HG03457 (cell line): ENCODE results near the gene APLF.
"Not testable (repeated sequence)": the region's sequence is repeated elsewhere in the genome, so short reads cannot be mapped to it uniquely, and the experiment has no call there.

Experiments
- ATAC-seq: cut with Tn5 transposase; IDR thresholded peaks from one replicate; pipeline ENCODE4 v1.9.1; 2021; ENCODE audit warnings: moderate number of reproducible peaks; ENCODE audit not compliant: unreplicated experiment

APLF gene

DNA sequence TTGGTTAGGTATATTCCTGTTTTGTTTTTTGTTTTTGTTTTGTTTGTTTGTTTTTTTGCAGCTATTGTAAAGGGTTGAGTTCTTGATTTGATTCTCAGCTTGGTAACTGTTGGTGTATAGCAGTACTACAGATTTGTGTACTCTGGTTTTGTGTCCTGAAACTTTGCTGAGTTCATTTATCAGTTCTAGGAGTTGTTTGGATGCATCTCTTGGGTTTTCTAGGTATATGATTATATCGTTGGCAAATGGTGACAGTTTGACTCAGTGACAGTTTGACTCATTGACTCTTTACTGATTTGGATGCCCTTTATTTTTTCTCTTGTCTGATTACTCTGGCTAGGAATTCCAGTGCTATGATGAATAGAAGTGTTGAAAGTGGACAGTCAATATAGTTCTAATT, 53.7 kb downstream of the APLF start:
- no peak for ATAC-seq

DNA sequence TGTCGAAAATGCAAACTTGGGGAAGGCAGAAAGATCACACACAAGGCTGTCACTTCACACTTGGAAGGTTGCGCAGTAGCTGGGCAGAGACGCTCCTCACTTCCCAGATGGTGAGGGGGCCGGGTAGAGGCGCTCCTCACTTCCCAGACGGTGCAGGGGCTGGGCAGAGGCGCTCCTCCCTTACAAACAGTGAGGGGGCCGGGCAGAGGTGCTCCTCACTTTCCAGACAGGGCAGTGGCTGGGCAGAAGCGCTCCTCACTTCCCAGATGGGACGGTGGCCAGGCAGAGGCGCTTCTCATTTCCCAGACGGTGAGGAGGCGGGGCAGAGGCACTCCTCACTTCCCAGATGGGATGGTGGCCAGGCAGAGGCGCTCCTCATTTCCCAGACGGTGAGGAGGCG, 59.6 kb downstream of the APLF start:
- not testable (repeated sequence) for ATAC-seq

DNA sequence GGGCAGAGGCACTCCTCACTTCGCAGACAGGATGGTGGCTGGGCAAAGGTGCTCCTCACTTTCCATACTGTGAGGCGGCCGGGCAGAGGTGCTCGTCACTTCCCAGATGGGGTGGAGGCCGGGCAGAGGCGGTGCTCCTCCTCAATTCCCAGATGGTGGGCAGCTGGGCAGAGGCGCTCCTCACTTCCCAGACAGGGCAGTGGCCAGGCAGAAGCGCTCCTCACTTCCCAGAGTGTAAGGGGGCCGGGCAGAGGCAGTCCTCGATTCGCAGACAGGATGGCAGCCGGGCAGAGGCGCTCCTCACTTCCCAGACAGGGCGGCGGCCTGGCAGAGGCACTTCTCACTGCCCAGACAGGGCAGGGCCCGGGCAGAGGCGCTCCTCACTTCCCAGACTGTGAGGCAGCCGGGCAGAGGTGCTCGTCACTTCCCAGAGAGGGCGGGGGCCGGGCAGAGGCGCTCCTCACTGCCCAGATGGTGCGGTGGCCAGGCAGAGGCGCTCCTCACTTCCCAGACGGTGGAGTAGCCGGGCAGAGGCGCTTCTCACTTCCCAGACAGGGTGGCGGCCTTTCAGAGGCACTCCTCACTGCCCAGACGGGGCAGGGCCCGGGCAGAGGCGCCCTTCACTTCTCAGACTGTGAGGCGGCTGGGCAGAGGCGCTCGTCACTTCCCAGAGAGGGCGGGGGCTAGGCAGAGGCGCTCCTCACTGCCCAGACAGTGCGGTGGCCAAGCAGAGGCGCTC, 60.1 kb downstream of the APLF start:
- ATAC-seq, result not testable (repeated sequence)

DNA sequence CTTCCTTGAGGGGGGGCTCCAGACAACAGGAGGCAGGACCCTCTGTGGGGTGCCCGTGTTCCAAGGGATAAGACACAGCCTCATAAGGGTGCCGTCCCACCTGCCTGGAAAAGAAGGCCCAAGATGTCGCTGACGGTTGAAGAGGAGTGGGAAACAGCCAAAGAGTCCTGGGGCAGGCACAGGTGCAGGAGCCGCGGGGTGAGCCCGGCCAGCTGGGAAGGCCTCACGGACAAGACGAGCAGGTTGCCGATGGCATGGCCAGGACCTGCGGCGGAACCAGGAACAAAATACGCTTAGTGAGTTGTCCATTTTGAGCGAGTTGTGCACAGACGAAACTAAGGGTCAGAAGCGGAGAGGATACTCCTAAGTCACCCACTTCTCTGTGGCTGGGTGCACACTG, 61.8 kb downstream of the APLF start:
- ATAC-seq, result not testable (repeated sequence)

DNA sequence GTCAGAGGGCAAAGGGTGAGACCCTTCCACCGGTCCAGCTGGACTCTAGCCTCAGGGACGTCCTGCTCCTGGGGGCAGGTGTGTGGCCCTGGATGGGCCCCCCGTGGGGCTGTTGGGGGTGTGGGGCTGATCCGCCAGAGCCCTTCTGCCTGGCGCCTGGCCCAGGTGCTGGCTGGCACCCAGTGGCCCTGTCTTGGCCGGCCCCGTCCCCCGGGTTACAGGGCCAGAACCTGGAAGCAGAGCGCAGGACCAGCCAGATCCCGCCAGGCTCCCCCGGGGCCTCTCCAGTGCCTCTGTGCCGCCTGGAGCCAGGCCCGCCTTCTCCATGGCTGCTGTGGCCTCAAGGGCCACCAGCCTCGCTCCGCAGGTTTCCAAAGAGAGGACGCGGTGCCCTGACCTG, 62.3 kb downstream of the APLF start:
- not testable (repeated sequence) for ATAC-seq

DNA sequence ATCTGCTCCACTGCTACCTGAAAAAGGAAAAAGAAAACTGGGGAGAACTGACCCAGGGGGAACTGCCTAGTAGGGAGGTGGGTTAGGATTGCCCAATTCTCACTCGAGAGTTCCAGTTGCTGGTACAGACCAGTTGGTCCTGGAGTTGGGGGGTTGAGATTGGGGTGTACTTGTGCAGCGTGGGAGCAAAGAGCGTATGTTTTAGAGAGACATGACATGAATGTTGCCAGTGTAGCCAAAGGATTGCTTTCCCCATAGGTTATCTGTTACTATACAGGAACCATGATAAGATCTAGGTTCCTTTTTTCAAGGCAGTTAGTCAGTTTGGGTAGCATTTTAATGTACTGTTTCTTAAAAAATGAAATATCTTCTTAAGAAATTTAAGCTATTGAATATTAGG, 68.6 kb downstream of the APLF start:
- no peak for ATAC-seq

DNA sequence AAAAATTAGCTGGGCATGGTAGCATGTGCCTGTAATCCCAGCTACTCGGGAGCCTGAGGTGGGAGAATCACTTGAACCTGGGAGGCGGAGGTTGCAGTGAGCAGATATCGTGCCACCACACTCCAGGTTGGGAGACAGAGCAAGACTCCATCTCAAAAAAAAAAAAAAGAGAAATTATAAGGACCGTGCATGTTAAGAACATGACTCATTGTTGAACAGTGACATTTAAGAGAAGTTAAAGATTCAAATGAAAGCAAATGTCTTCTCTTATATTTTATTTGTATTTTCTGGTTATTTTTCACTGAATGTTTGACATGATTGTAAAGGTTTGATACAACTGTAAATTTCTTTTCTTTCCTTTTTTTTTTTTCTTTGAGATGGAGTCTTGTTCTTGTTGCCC, 69.6 kb downstream of the APLF start:
- no peak for ATAC-seq

DNA sequence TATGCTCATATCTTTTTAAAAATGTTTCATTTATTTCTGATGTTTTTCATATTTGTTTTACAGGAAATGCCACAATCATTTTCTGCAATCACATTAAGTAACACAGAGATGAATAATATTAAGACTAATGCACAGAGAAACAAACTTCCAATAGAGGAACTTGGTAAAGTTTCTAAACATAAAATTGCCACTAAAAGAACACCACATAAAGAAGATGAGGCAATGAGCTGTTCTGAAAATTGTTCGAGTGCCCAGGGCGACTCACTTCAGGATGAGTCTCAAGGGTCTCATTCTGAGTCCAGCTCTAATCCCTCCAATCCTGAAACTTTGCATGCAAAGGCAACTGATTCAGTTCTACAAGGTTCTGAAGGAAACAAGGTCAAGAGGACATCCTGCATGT, 70.4 kb downstream of the APLF start:
- ATAC-seq, result no peak

- no peak for ATAC-seq
These were observed 77.4 kb downstream of the APLF start for GRCh38 chr2:68544811-68545210.

DNA sequence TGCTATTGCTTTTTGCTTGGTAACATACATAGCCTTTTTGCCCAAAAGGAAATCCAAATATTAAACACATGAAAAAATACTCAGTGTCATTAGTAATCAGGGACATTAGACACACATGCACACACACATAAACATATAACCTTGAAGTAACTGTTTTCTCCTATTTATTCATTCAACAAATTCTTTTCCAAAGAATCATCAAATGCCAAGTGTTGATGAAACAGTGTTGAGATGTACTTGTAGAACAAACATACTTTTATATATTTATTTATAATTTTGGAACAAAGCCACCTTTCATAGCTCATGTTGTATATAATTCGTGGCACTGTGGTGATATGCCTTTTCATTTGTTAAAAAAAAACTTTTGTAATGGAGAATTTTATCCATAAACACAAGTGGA, 81.0 kb downstream of the APLF start:
- no peak for ATAC-seq

- ATAC-seq, result no peak
These were observed 85.7 kb downstream of the APLF start for GRCh38 chr2:68553098-68553497.

- not testable (repeated sequence) for ATAC-seq
These were observed 88.2 kb downstream of the APLF start for GRCh38 chr2:68555425-68556206.

- ATAC-seq, result no peak
These were observed 89.0 kb downstream of the APLF start for GRCh38 chr2:68556381-68556780.

GRCh38 chr2:68558576-68558975, 91.2 kb downstream of the APLF start:
- no peak for ATAC-seq

GRCh38 chr2:68559692-68560091, 92.3 kb downstream of the APLF start:
- no peak for ATAC-seq

DNA sequence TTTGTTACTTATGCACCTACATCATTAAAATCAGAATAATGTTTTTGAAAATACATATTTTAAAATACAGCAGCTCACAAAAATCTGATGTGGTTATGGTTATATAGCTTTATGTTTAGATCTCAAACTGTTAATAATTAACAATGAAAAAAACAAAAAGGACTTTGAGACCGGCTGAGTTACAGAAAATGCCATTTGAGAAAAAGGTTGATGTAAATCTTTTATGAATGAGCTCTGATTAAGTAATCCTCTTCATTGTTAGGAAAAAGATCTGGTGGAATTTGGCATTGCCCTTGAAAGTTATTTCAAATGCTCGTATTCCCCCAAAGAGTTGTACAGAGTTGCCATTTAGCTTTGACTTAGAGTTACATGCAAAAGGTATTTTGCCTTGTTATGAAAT, 93.2 kb downstream of the APLF start:
- ATAC-seq, result no peak

DNA sequence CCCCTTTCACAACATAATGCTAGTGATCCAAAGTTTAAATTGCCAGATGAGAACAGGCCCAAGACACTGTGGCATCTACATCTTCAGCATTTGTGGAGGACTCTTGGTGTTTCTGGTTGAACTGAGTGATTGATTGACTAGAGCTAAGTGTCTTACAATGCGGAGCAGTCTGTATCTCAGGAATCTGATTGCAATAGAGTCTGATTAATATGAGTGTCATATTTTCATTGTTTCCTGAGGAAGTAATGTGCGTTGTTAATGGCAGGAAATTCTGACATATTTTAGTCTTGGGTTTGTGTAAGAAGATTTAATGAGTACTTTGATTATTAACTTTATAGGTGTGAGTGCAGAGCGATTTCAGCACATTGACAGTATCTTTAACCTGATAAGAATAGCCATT, 94.0 kb downstream of the APLF start:
- ATAC-seq, result no peak

- no peak for ATAC-seq
These were observed 95.5 kb downstream of the APLF start for GRCh38 chr2:68562934-68563333.

GRCh38 chr2:68564426-68564825, 97.0 kb downstream of the APLF start:
- ATAC-seq, result no peak

DNA sequence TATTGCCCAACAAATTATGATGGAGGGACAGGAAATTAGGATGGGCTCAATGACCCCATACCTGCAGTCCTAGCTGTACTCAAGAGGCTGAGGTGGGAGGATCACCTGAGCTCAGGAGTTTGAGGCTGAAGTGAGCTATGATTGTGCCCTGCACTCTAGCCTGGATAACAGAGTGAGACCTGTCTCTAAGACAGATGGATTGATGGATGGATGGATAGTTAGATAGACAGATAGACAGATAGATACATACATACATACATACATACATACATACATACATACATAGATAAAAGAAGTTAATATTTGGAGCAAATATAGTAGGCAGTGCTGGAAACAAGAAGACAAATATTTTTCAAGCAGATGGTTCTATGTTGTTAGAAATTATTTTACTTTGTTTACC, 97.9 kb downstream of the APLF start:
- ATAC-seq, result no peak

DNA sequence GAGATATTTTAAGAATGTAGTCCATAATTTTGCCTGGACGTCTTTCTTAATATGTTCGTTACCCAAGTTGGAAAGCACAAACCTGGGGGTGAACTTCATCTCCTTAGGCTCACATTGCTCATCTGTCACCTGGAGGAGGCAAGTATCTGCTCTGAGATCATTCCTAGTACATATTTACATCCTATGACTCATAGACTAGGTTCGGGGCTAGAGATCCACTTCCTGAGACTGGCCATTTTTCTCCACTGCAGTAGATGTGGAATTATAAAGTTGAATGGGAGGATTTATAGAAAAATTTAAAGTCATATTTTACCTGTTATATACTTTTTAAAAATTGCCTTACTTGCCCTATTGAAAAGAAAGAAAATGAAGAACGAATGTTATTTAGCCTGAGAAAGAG, 98.5 kb downstream of the APLF start:
- no peak for ATAC-seq

DNA sequence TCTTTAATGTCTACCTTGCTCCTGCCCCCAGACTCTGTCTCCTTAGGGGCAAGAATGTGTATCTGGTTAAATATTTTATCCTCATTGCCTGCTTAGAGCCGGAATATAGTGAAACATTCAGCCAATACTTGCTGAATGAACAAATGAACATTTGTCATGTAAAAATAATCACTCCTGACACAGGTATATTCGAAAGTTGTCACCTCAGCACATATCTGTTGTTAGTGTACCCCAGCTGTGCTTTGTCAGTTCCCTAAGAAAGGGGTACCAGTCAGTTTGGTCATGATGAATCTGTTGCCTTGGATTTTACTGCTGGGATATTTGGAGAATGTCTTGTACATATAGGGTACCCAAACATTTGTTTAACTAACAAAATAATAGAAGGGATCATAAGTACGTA, 99.0 kb downstream of the APLF start:
- ATAC-seq, result no peak

DNA sequence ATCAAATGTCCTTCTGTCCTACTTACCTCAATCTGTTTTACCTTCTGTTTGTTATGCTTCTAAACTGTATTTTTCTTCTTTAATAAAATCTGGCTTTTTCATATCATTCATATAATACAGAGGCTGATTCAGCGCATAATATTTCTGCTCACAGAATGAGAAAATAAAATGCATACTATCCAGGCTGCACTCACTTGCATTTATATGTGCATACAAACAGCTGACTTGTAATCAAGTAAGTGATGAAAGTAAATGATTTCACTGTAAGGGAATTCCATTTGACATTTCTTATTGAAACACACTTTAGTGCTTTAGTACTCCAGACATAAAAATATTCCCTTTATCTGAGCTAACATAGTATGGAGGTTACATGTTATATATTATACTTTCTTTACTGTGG, 100.7 kb downstream of the APLF start:
- no peak for ATAC-seq
